HepG2 (cell line): ENCODE measurements around the gene FBXO24. TPM values are rescaled to one million over a fixed set of nuclear protein-coding genes. Genes with fewer than 3 reads are reported as not detected.

Source experiments
- AKNA ChIP-seq: sonication (generic); formaldehyde crosslinking; IDR thresholded peaks from 2 replicates; pipeline ENCODE4 v1.4.0; 2020; ENCODE audit warnings: missing genetic modification reagents, borderline replicate concordance
- BCL6 ChIP-seq: IDR thresholded peaks from 2 replicates; pipeline ENCODE4 v1.6.1; 2016; ENCODE audit warnings: missing genetic modification reagents, missing compliant biosample characterization
- KDM4B ChIP-seq: sonication (generic); formaldehyde crosslinking; IDR thresholded peaks from 2 replicates; pipeline ENCODE4 v1.4.0; 2020; ENCODE audit warnings: missing genetic modification reagents
- MAFG ChIP-seq: sonication (generic); formaldehyde crosslinking; IDR thresholded peaks from 2 replicates; pipeline ENCODE4 v1.5.1; 2020; ENCODE audit warnings: mild to moderate bottlenecking, missing genetic modification reagents
- MYNN ChIP-seq: sonication (generic); formaldehyde crosslinking; IDR thresholded peaks from 2 replicates; pipeline ENCODE4 v1.4.0; 2020; ENCODE audit warnings: mild to moderate bottlenecking, low read depth, missing genetic modification reagents
- RAD21 ChIP-seq: fragments of 450-650 bp; formaldehyde crosslinking; IDR thresholded peaks from 2 replicates; pipeline ENCODE4 v1.5.0; 2020; ENCODE audit warnings: mild to moderate bottlenecking
- RFXANK ChIP-seq: IDR thresholded peaks from 2 replicates; pipeline ENCODE4 v1.6.1; 2016
- SMAD1 ChIP-seq: sonication (generic); formaldehyde crosslinking; IDR thresholded peaks from 2 replicates; pipeline ENCODE4 v1.4.0; 2020; ENCODE audit warnings: missing genetic modification reagents, low read depth, mild to moderate bottlenecking, borderline replicate concordance
- TARDBP ChIP-seq: sonication (generic); formaldehyde crosslinking; IDR thresholded peaks from 2 replicates; pipeline ENCODE4 v1.8.0; 2022; ENCODE audit warnings: mild to moderate bottlenecking, missing genetic modification reagents
- ZEB1 ChIP-seq: IDR thresholded peaks from 2 replicates; pipeline ENCODE4 v1.6.1; 2012; ENCODE audit warnings: mild to moderate bottlenecking, low read depth, inconsistent platforms; ENCODE audit not compliant: insufficient replicate concordance
- ZFP90 ChIP-seq: sonication (generic); formaldehyde crosslinking; IDR thresholded peaks from 2 replicates; pipeline ENCODE4 v1.8.0; 2022; ENCODE audit warnings: missing genetic modification reagents, mild to moderate bottlenecking, inconsistent platforms, borderline replicate concordance
- ZNF329 ChIP-seq: sonication (generic); formaldehyde crosslinking; IDR thresholded peaks from 2 replicates; pipeline ENCODE4 v1.9.0; 2021; ENCODE audit warnings: low read depth, mild to moderate bottlenecking, missing genetic modification reagents
- ZNF382 ChIP-seq: sonication (generic); formaldehyde crosslinking; IDR thresholded peaks from 2 replicates; pipeline ENCODE4 v1.5.0; 2020; ENCODE audit warnings: missing genetic modification reagents, mild to moderate bottlenecking, borderline replicate concordance
- ZNF530 ChIP-seq: sonication (generic); formaldehyde crosslinking; IDR thresholded peaks from 2 replicates; pipeline ENCODE4 v1.5.0; 2020; ENCODE audit warnings: low read depth, mild to moderate bottlenecking, missing genetic modification reagents
- ZNF614 ChIP-seq: IDR thresholded peaks from 2 replicates; pipeline ENCODE4 v1.6.1; 2018; ENCODE audit warnings: missing biosample characterization, missing genetic modification reagents, inconsistent platforms, borderline replicate concordance
- ZNF746 ChIP-seq: sonication (generic); formaldehyde crosslinking; IDR thresholded peaks from 2 replicates; pipeline ENCODE4 v1.8.0; 2022; ENCODE audit warnings: mild to moderate bottlenecking, missing genetic modification reagents
- ZSCAN22 ChIP-seq: sonication (generic); formaldehyde crosslinking; IDR thresholded peaks from 2 replicates; pipeline ENCODE4 v1.4.0; 2020; ENCODE audit warnings: mild to moderate bottlenecking, missing genetic modification reagents
- polyA plus RNA-seq, 8 experiments: library from polyadenylated mRNA; depleted of rRNA in 3 of 8; stranded (reverse) in 7 of 8; unstranded in 1 of 8; fragments of >200 nt; fragmentation: Illumina TruSeq in 4 of 8; extraction: Trizol in 4 of 8; gene quantifications; 2 replicates each; pipeline versions ENCODE4 v1.2.1 to v1.2.3, GENCODE V29; 2011 to 2016; ENCODE audit warnings: low read depth in 4 of 8, missing spikeins in 1 of 8, mixed read lengths in 1 of 8; ENCODE audit not compliant: insufficient read depth in 1 of 8
- total RNA-seq, 5 experiments: library from RNA; depleted of rRNA; stranded (reverse); fragments of >200 nt; fragmentation: Illumina TruSeq; extraction: Trizol; gene quantifications; 2 replicates each; pipeline ENCODE4 v1.2.3, GENCODE V29; 2016; ENCODE audit warnings: low read depth in 1 of 5
- TF ChIP-seq, protein P1 (sequence below): IDR thresholded peaks from 2 replicates; pipeline ENCODE4 v1.6.1; 2012; ENCODE audit warnings: low read length, improper control_type of control experiment
- TF ChIP-seq, protein P2 (sequence below): sonication (generic); formaldehyde crosslinking; IDR thresholded peaks from 2 replicates; pipeline ENCODE4 v1.4.0; 2020; ENCODE audit warnings: missing genetic modification reagents, borderline replicate concordance
- TF ChIP-seq, protein P3 (sequence below): sonication (generic); formaldehyde crosslinking; IDR thresholded peaks from 2 replicates; pipeline ENCODE4 v1.5.0; 2020; ENCODE audit warnings: missing genetic modification reagents

Gene FBXO24
- total and polyA plus RNA-seq, 2 of the 13 experiments (the other 11 are each of a cell fraction or from before 2014, with no cell fraction given), result 0.20 to 0.55 TPM

DNA sequence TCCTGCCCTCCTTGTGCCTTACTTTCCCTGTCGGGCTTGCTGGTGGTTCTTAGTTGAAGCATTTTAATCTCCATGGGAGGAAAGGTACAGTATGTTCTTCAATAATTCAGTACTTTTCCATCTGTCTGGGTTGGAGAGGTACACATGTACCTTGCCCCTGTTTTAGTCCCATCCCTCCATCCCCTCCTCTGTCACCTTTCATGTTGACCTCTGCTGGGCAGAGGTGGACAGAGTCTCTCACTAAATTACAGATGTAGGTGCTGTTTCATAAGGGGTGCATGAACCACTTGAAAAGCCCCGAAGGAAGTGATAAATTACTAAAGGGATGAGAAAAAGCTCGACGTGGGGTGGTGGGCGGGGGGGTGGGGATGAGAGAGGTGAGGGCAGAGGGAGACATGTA is 41.7 kb upstream of the FBXO24 start (continued):
- TF ChIP-seq, protein P1, sequence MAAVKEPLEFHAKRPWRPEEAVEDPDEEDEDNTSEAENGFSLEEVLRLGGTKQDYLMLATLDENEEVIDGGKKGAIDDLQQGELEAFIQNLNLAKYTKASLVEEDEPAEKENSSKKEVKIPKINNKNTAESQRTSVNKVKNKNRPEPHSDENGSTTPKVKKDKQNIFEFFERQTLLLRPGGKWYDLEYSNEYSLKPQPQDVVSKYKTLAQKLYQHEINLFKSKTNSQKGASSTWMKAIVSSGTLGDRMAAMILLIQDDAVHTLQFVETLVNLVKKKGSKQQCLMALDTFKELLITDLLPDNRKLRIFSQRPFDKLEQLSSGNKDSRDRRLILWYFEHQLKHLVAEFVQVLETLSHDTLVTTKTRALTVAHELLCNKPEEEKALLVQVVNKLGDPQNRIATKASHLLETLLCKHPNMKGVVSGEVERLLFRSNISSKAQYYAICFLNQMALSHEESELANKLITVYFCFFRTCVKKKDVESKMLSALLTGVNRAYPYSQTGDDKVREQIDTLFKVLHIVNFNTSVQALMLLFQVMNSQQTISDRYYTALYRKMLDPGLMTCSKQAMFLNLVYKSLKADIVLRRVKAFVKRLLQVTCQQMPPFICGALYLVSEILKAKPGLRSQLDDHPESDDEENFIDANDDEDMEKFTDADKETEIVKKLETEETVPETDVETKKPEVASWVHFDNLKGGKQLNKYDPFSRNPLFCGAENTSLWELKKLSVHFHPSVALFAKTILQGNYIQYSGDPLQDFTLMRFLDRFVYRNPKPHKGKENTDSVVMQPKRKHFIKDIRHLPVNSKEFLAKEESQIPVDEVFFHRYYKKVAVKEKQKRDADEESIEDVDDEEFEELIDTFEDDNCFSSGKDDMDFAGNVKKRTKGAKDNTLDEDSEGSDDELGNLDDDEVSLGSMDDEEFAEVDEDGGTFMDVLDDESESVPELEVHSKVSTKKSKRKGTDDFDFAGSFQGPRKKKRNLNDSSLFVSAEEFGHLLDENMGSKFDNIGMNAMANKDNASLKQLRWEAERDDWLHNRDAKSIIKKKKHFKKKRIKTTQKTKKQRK, result no peak
- TF ChIP-seq AKNA (CRISPR knock-in tag) (no peak), BCL6 (CRISPR knock-in tag) (peak; percentile 69), SMAD1 (CRISPR knock-in tag) (no peak), ZFP90 (no peak), MAFG (CRISPR knock-in tag) (no peak), ZSCAN22 (CRISPR knock-in tag) (no peak), ZNF329 (CRISPR knock-in tag) (no peak), ZNF530 (no peak), KDM4B (CRISPR knock-in tag) (no peak), RFXANK (no peak), RAD21 (CRISPR knock-in tag) (no peak), MYNN (CRISPR knock-in tag) (no peak), ZNF746 (CRISPR knock-in tag) (peak; percentile 44; the same call in 1 of the 2 replicates), ZNF382 (CRISPR knock-in tag) (no peak), ZEB1 (no peak), ZNF614 (CRISPR knock-in tag) (no peak; the same call in 1 of the 2 replicates), TARDBP (CRISPR knock-in tag) (peak; percentile 55; the same call in 1 of the 2 replicates)
- TF ChIP-seq, protein P2, sequence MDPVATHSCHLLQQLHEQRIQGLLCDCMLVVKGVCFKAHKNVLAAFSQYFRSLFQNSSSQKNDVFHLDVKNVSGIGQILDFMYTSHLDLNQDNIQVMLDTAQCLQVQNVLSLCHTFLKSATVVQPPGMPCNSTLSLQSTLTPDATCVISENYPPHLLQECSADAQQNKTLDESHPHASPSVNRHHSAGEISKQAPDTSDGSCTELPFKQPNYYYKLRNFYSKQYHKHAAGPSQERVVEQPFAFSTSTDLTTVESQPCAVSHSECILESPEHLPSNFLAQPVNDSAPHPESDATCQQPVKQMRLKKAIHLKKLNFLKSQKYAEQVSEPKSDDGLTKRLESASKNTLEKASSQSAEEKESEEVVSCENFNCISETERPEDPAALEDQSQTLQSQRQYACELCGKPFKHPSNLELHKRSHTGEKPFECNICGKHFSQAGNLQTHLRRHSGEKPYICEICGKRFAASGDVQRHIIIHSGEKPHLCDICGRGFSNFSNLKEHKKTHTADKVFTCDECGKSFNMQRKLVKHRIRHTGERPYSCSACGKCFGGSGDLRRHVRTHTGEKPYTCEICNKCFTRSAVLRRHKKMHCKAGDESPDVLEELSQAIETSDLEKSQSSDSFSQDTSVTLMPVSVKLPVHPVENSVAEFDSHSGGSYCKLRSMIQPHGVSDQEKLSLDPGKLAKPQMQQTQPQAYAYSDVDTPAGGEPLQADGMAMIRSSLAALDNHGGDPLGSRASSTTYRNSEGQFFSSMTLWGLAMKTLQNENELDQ (CRISPR knock-in tag), result no peak
- TF ChIP-seq, protein P3, sequence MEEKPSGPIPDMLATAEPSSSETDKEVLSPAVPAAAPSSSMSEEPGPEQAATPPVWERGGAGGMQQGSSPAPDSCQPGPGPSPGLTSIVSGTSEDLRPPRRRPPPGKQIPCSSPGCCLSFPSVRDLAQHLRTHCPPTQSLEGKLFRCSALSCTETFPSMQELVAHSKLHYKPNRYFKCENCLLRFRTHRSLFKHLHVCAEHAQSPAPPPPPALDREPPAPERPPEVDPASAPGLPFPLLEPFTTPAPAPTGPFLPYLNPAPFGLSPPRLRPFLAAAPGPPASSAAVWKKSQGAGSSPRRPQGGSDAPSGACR (CRISPR knock-in tag), result no peak
